GM18868 (cell line): ENCODE measurements around the gene MAD1L1.

Source experiments
- ATAC-seq: cut with Tn5 transposase; IDR thresholded peaks from one replicate; pipeline ENCODE4 v1.9.1; 2021; ENCODE audit warnings: mild to moderate bottlenecking, moderate library complexity; ENCODE audit not compliant: unreplicated experiment

The MAD1L1 gene

GRCh38 chr7:1923409-1924257 is 309.1 kb downstream of the MAD1L1 start:
- ATAC-seq = no peak

- ATAC-seq = no peak
Measured at GRCh38 chr7:1922870-1923236, 309.9 kb downstream of the MAD1L1 start.

- ATAC-seq = no peak
Measured at GRCh38 chr7:1922071-1922869, 310.5 kb downstream of the MAD1L1 start.

GRCh38 chr7:1920881-1921280 is 311.9 kb downstream of the MAD1L1 start:
- no peak for ATAC-seq

- peak; percentile 65 for ATAC-seq
Measured at GRCh38 chr7:1920266-1920681, 312.5 kb downstream of the MAD1L1 start.

- ATAC-seq = peak; percentile 13
Measured at GRCh38 chr7:1919539-1920265, 313.0 kb downstream of the MAD1L1 start.

GRCh38 chr7:1918881-1919525 is 313.7 kb downstream of the MAD1L1 start:
- no peak for ATAC-seq

- ATAC-seq = no peak
Measured at GRCh38 chr7:1918063-1918645, 314.6 kb downstream of the MAD1L1 start.

GRCh38 chr7:1917221-1918062 is 315.3 kb downstream of the MAD1L1 start:
- ATAC-seq = no peak

GRCh38 chr7:1916601-1916970 is 316.2 kb downstream of the MAD1L1 start:
- ATAC-seq = no peak

GRCh38 chr7:1915956-1916600 is 316.7 kb downstream of the MAD1L1 start:
- ATAC-seq = no peak

GRCh38 chr7:1915326-1915725 is 317.4 kb downstream of the MAD1L1 start:
- ATAC-seq = no peak

GRCh38 chr7:1914743-1915142 is 318.0 kb downstream of the MAD1L1 start:
- ATAC-seq = no peak

GRCh38 chr7:1914321-1914720 is 318.4 kb downstream of the MAD1L1 start:
- no peak for ATAC-seq

GRCh38 chr7:1913466-1914282 is 319.1 kb downstream of the MAD1L1 start:
- ATAC-seq = no peak

GRCh38 chr7:1912593-1913465 is 319.9 kb downstream of the MAD1L1 start:
- no peak for ATAC-seq

GRCh38 chr7:1911571-1911970 is 321.2 kb downstream of the MAD1L1 start:
- no peak for ATAC-seq
